ENCODE data around the gene CD109. TPM values are rescaled to one million over a fixed set of nuclear protein-coding genes. Genes with fewer than 3 reads are reported as not detected.
A peak's percentile ranks its signal among the peaks of the same experiment; 100 is the strongest.

Gene CD109
- total RNA-seq, 3 donors from 2014 or later = 10.2 to 16.8 (median 13.3) TPM

DNA sequence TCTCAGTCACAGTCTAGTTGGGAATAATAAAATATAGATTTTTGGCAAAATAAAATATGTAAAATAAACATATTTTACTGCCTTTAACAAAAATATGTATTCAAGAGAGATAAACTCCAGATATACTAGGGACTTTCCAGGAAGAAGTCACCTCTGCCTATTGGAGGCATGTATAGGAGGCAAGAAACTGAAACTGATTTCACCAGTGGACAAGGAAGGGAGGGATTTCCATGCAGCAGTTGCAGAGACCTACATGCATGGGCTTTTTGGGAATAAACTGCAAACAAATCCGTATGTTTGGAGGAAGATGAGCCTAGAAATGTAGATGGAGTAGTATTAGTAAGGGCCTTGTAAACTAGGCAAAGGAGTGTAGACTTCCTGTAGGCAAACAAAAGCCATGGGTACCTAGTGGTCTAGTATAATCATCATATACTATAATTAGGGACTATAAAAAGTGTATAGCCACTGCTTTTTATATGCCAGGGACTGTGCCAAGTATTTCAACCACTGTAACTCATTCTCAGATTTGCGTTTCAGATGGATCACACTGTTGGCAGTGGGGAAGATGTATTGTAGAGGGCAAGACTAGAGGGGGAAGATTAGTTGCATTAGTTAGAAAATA, 38.9 kb downstream of the CD109 start:
- H3K9me3 ChIP-seq = no peaks in the 10 kb centered on the region
- TF ChIP-seq, protein P1, sequence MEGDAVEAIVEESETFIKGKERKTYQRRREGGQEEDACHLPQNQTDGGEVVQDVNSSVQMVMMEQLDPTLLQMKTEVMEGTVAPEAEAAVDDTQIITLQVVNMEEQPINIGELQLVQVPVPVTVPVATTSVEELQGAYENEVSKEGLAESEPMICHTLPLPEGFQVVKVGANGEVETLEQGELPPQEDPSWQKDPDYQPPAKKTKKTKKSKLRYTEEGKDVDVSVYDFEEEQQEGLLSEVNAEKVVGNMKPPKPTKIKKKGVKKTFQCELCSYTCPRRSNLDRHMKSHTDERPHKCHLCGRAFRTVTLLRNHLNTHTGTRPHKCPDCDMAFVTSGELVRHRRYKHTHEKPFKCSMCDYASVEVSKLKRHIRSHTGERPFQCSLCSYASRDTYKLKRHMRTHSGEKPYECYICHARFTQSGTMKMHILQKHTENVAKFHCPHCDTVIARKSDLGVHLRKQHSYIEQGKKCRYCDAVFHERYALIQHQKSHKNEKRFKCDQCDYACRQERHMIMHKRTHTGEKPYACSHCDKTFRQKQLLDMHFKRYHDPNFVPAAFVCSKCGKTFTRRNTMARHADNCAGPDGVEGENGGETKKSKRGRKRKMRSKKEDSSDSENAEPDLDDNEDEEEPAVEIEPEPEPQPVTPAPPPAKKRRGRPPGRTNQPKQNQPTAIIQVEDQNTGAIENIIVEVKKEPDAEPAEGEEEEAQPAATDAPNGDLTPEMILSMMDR (IDR thresholded peaks at IDR 0.05) = no peak
- TF ChIP-seq POLR2A (IDR thresholded peaks at IDR 0.05) (no peak), POLR2AphosphoS5 (IDR thresholded peaks at IDR 0.05) (no peak)
- DNase-seq (ENCODE audit: low spot score in 2 of 2) = no peak
- no peaks in the 10 kb centered on the region for H3K4me1 ChIP-seq
- no peak overlapping the region for H3K27ac ChIP-seq
- H3K36me3 ChIP-seq = no peaks in the 10 kb centered on the region
- intact Hi-C loops (cut with DNase I; ENCODE audit: low total_unique reads) = loop anchor here (10.0 kb wide), 1 partner anchor 1480 kb away; no protein-coding TSS in a partner anchor
- H3K27me3 ChIP-seq = no peaks in the 10 kb centered on the region
- no peak overlapping the region for H3K4me3 ChIP-seq

DNA sequence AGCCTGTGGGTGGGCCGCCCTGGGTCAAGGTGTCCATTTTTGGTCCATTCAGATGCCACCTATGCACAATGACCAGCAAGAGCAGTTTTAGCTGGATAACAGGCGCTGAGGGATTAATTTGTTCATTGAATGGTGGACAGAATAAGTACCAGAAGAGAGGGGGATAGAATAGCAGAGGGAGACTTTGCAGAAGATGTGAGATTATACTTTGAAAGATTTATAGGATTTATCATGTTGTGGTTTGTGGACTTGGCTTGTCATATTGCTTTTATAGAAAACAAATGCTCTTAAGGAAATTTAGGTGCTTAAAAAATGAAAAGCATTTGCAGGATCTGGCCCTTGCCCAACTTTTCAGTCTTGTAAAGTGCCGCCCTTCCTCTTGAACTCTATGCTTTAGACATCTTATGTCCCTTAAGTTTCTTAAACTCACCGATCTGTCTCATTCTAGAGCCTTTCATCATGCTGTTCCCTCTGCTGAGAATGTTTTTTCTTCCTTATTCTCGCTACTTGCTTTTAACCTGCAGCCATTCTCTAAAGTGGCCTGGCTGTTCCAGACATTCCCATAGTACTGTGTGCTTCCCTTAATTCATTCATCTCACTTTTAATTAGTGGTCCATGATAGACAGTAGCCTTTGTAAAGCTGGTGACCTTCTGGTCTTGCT, 42.5 kb downstream of the CD109 start:
- H3K27ac ChIP-seq = no peak overlapping the region
- no peaks in the 10 kb centered on the region for H3K27me3 ChIP-seq
- H3K9me3 ChIP-seq = no peaks in the 10 kb centered on the region
- H3K4me3 ChIP-seq = no peak overlapping the region
- intact Hi-C loops (cut with DNase I; ENCODE audit: low total_unique reads) = loop anchor here (10.0 kb wide), 1 partner anchor 1476 kb away; no protein-coding TSS in a partner anchor
- H3K36me3 ChIP-seq = no peaks in the 10 kb centered on the region
- H3K4me1 ChIP-seq = no peaks in the 10 kb centered on the region
- DNase-seq (ENCODE audit: low spot score in 2 of 2) = no peak
- TF ChIP-seq POLR2A (IDR thresholded peaks at IDR 0.05) (no peak), POLR2AphosphoS5 (IDR thresholded peaks at IDR 0.05) (no peak)
- TF ChIP-seq, protein P1 (IDR thresholded peaks at IDR 0.05) = no peak

DNA sequence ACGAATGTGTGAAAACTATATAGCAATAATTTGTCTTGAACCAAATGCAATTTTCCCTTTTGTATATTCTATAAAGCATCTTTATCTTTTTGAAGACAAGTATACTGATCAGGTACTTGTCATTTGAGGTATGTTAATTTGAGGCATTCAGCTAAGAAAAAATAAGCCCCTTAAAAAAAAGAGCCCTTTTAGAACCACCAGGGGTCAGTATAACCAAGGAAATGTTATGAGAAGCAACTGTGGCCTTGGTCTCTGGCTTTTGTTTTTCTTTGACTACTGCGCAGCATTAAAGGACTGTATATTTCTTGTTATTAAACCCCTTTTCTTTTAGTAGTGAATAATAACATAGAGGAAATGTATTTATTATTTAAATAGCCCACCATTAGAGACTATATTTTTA, 43.1 kb downstream of the CD109 start:
- Histone ChIP-seq H3K27ac (no peak overlapping the region), H3K36me3 (no peaks in the 10 kb centered on the region), H3K4me3 (no peak overlapping the region), H3K4me1 (no peaks in the 10 kb centered on the region), H3K27me3 (no peaks in the 10 kb centered on the region), H3K9me3 (no peaks in the 10 kb centered on the region)
- intact Hi-C loops (cut with DNase I; ENCODE audit: low total_unique reads) = loop anchor here (10.0 kb wide), 1 partner anchor 1476 kb away; no protein-coding TSS in a partner anchor
- DNase-seq (ENCODE audit: low spot score in 2 of 2) = no peak
- no peak for TF ChIP-seq POLR2A (IDR thresholded peaks at IDR 0.05)
- TF ChIP-seq, protein P1 (IDR thresholded peaks at IDR 0.05) = peak; percentile 50 to 85 (median 65)

DNA sequence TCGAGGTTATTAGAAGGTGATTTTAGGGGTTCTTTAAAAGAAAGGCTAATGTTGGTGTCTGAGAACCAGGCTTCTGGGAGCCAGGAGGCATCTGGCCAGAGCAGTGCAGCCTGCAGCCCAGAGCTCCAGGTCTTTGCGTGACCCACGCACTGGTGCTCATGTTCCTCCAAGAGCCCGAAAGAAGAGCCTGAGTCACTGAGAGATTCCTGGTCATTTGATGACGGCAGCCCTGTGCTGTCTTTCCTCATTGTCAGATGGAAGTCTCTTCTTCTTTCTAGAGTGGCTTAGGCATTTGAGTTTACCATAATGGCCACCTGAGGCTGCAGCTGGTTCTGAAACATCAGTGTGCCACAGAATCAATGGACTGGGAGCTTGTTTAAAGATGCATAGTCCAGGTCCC, 46.4 kb downstream of the CD109 start:
- no peak for DNase-seq (ENCODE audit: low spot score in 2 of 2)
- no peaks in the 10 kb centered on the region for H3K36me3 ChIP-seq
- no peak for TF ChIP-seq POLR2A (IDR thresholded peaks at IDR 0.05)
- TF ChIP-seq POLR2AphosphoS5 (IDR thresholded peaks at IDR 0.05) = no peak
- TF ChIP-seq, protein P1 (IDR thresholded peaks at IDR 0.05) = no peak
- intact Hi-C loops (cut with DNase I; ENCODE audit: low total_unique reads) = no loop called here
- H3K4me1 ChIP-seq = no peaks in the 10 kb centered on the region
- no peak overlapping the region for H3K4me3 ChIP-seq
- H3K9me3 ChIP-seq = no peaks in the 10 kb centered on the region
- H3K27me3 ChIP-seq = no peaks in the 10 kb centered on the region
- H3K27ac ChIP-seq = no peak overlapping the region

DNA sequence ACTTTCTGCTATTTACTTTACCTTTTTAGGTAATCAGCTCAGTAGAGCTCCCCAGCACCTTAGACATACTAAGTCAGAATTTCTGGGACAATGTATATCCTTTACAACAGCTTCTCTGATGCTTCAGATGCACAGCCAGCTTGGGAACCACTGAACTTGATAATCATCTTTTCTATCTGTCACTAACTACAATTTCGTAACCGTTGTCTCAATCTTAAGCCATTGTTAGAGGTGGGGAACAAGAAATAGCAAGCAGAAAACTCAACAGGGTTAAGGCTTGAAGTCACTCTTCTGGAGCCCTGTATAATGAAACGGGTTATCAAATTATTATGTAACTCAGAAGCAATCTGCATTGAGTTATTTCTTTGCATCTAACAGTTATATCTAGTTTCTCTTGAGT, 47.1 kb downstream of the CD109 start:
- TF ChIP-seq, protein P1 (IDR thresholded peaks at IDR 0.05) = no peak
- TF ChIP-seq POLR2A (IDR thresholded peaks at IDR 0.05) (no peak), POLR2AphosphoS5 (IDR thresholded peaks at IDR 0.05) (no peak)
- H3K27me3 ChIP-seq = no peaks in the 10 kb centered on the region
- DNase-seq (ENCODE audit: low spot score in 2 of 2) = no peak
- no peaks in the 10 kb centered on the region for H3K36me3 ChIP-seq
- no peaks in the 10 kb centered on the region for H3K4me1 ChIP-seq
- intact Hi-C loops (cut with DNase I; ENCODE audit: low total_unique reads) = no loop called here
- no peak overlapping the region for H3K27ac ChIP-seq
- H3K4me3 ChIP-seq = no peak overlapping the region
- H3K9me3 ChIP-seq = no peaks in the 10 kb centered on the region
